Measurements from ENCODE around the gene ANTXR2. TPM values are rescaled to one million over a fixed set of nuclear protein-coding genes. Genes with fewer than 3 reads are reported as not detected.
"Not testable (repeated sequence)": the region's sequence is repeated elsewhere in the genome, so short reads cannot be mapped to it uniquely, and the experiment has no call there.

The ANTXR2 gene
- total RNA-seq, 1 donor from 2014 or later = 14.4 TPM

DNA sequence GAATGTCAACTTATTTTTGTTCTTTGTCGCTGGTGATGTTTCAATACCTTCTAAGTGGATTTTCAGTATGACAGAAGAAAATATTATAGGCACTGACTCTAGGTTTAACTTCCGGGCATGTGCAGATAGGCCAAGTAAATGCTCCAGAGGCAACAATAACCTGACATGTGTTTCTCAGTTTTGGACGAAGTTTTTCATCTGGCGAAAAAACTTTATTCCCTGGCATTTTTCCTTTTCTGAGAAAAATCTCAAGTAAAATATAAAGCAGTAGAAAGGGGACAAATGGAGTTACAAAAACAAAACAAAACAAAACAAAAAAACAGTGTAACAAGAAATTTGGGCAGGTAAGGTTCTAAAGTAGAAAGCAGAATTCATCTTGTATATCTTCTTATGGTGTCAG lies 173.5 kb downstream of the ANTXR2 start:
- no peak overlapping the region for H3K4me3 ChIP-seq (ENCODE audit: low read depth, low read length)
- TF ChIP-seq, protein P1, sequence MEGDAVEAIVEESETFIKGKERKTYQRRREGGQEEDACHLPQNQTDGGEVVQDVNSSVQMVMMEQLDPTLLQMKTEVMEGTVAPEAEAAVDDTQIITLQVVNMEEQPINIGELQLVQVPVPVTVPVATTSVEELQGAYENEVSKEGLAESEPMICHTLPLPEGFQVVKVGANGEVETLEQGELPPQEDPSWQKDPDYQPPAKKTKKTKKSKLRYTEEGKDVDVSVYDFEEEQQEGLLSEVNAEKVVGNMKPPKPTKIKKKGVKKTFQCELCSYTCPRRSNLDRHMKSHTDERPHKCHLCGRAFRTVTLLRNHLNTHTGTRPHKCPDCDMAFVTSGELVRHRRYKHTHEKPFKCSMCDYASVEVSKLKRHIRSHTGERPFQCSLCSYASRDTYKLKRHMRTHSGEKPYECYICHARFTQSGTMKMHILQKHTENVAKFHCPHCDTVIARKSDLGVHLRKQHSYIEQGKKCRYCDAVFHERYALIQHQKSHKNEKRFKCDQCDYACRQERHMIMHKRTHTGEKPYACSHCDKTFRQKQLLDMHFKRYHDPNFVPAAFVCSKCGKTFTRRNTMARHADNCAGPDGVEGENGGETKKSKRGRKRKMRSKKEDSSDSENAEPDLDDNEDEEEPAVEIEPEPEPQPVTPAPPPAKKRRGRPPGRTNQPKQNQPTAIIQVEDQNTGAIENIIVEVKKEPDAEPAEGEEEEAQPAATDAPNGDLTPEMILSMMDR (conservative IDR thresholded peaks at IDR 0.05; ENCODE audit: low read depth, low read length) = no peak
- no peak for DNase-seq (ENCODE audit: low read depth)

DNA sequence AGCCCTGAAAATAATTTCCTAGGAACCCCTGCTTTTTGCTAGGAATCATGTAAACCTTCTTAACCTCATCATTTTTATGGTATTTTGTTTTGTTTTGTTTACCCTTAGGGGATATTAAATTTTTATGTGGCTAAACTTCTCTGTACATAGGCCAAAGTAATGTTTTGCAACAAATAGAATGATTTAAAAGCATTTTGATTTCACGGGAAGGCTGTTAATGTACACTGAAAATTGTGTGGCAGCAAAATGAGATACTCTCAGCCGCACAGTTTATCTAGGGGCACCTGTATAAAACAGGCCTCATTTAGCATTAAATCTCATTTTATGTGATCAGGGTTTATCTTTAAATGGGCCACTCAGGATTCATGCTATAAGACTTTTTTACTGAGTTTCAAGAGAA lies 175.0 kb downstream of the ANTXR2 start:
- TF ChIP-seq, protein P1 (conservative IDR thresholded peaks at IDR 0.05; ENCODE audit: low read depth, low read length) = no peak
- no peak for DNase-seq (ENCODE audit: low read depth)
- no peak overlapping the region for H3K4me3 ChIP-seq (ENCODE audit: low read depth, low read length)

DNA sequence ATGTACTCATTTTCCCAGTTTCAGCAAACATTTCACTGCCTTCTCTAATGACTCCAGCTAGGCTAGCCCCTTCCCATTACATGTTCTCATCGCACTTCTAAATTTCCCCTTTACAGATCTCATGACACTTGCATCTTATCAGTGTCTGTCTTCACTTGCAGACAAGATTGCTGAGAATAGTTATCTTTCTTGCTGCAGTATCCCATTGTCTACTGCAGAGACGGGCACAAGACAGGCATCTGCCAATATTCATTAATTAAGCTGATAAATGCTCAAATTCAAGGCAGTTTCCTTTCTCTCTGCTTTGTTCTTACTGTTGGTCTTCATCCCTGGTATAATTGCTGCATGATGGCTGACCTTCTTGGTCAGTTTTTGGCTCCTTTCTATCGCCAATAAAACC lies 175.9 kb downstream of the ANTXR2 start:
- no peak overlapping the region for H3K4me3 ChIP-seq (ENCODE audit: low read depth, low read length)
- DNase-seq (ENCODE audit: low read depth) = no peak
- TF ChIP-seq, protein P1 (conservative IDR thresholded peaks at IDR 0.05; ENCODE audit: low read depth, low read length) = no peak

DNA sequence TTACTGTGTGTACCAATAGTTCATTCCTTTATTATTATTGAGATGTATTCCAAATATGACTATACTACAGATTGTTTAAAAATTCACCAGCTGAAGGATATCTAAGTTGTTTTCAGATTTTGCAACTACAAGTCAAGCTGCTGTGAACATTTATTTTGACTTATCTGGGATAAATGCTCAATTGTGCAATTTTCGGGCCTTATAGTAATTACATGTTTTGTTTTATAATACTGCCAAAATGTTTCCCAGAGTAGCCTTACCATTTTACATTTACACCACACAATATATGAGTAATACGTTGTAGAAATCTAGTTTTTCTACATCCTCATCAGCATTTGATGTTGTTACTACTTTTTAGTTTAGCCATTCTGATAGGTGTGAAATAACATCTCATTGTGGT lies 179.6 kb downstream of the ANTXR2 start:
- H3K4me3 ChIP-seq (ENCODE audit: low read depth, low read length) = no peak overlapping the region
- TF ChIP-seq, protein P1 (conservative IDR thresholded peaks at IDR 0.05; ENCODE audit: low read depth, low read length) = no peak

DNA sequence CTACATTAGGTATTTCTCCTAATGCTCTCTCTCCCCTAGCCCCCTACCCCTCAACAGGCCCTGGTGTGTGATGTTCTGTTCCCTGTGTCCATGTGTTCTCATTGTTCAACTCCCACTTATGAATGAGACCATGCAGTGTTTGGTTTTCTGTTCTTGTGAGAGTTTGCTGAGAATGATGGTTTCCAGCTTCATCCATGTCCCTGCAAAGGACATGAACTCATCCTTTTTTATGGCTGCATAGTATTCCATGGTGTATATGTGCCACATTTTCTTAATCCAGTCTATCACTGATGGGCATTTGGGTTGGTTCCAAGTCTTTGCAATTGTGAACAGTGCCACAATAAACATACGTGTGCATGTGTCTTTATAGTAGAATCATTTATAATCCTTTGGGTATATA lies 184.0 kb downstream of the ANTXR2 start:
- H3K4me3 ChIP-seq (ENCODE audit: low read depth, low read length); DNase-seq (ENCODE audit: low read depth): not testable (repeated sequence)

More for the DNA sequence above, 179.6 kb downstream of the ANTXR2 start:
- DNase-seq (ENCODE audit: low read depth) = no peak

DNA sequence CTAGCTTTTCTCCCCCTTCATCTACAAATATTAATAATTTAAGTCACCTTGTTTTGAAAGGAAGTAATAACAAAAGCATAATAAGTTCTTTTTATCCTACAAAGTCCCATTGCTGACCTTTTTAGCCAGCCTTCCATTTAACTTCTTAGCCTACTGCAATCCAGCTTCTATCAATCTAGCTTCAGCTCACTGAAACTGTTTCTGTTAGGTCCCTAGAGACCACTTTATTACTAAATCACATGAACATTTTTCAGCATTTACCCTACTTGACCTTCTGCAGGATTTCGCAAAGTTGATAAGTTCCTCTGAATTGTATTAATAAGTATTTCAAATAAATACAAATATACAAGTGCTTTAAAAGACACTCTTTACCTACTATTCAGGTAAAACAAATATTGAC lies 186.5 kb downstream of the ANTXR2 start:
- H3K4me3 ChIP-seq (ENCODE audit: low read depth, low read length) = no peak overlapping the region
- TF ChIP-seq, protein P1 (conservative IDR thresholded peaks at IDR 0.05; ENCODE audit: low read depth, low read length) = no peak
- no peak for DNase-seq (ENCODE audit: low read depth)

DNA sequence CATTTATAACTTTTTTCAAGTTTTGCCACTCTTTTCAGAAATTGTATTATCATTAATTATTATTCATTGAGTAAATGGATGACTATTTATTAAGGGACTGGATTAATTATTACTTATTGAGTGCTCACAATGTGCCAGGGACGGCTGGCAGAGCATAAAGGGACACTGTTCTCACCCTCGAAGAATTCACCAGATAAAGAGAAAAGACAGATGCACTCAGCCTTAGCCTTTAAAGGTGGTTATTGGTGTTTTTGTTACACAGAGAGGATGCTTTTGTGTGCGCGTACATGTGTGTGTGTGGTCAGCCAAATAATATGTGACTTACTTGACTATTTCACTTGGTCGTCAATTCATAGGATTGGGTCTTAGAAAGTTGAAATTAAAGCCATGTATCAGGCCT lies 187.0 kb downstream of the ANTXR2 start:
- DNase-seq (ENCODE audit: low read depth) = no peak

More for the DNA sequence above, 187.0 kb downstream of the ANTXR2 start:
- TF ChIP-seq, protein P1 (conservative IDR thresholded peaks at IDR 0.05; ENCODE audit: low read depth, low read length) = no peak
- H3K4me3 ChIP-seq (ENCODE audit: low read depth, low read length) = no peak overlapping the region

Measured in epithelial cell of proximal tubule (primary cell).